Measurements from ENCODE around the gene TRIM33. TPM values are rescaled to one million over a fixed set of nuclear protein-coding genes. Genes with fewer than 3 reads are reported as not detected.

TRIM33 gene
- total and polyA plus RNA-seq, 4 experiments from 2014 or later = 26.8 to 54.4 (median 42.1) TPM

DNA sequence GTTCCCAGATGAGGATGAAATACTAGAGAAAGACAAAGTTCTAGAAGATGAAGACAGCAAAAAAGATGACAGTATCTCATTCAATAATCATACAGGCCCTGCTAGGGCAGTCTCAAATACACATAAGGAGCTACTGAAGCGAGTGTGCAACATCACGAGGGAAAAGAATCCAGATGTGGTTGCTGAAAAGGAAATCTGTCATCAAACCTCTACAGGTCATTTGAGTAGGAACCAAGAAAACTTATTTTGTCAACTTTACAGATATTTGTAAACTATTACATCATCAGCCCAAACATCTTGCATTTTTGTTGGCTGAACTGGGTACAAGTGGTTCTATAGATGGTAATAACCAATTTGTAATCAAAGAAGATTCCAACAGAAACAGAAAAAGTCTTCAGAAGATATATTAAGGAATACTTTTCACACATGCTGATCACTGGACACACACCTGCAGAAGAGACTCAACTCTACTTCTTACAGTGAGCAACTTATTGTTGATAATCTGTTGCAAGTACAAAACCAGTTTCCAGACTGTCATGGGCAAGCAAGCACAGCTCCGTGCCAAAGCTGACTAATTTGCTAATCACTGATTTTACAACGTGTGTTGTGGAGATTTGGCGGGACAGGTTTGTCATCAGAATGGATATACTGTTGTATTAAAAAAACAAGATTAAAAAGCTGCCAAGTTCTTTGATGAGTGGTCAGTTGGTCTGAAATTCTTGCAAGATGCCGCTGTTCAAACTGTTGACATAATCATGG is 42.1 kb downstream of the TRIM33 start:
- Histone ChIP-seq H3K27ac (ENCODE audit: low read depth, low read length) (no peak overlapping the region), H3K4me3 (ENCODE audit: low read length in 2 of 2) (no peak overlapping the region), H3K4me1 (ENCODE audit: insufficient read depth, low read length) (peaks cover 45% of the 10 kb centered on the region), H3K9me3 (ENCODE audit: control insufficient read depth in 1 of 2, low read length in 2 of 2) (no peaks in the 10 kb centered on the region), H3K27me3 (ENCODE audit: insufficient read depth, low read length) (no peaks in the 10 kb centered on the region), H3K36me3 (ENCODE audit: insufficient read depth, low read length) (no peaks in the 10 kb centered on the region)
- POLR2A ChIA-PET (ENCODE audit: partially characterized antibody) = interaction anchor here (3.6 kb wide), 1 partner anchor 42 kb away, joined by 18 read pairs; the partner anchor contains the start of gene TRIM33
- Mint-ChIP-seq H3K4me1 (peaks cover 55 to 82% (median 67%) of the 10 kb centered on the region in 4 donors), H3K9me3 (peaks cover 0 to 4% (median 0%) of the 10 kb centered on the region in 8 donors), H3K27me3 (no peaks in the 10 kb centered on the region), H3K27ac (peak overlapping the region; percentile 8 to 88 (median 79)), H3K4me3 (peak overlapping the region in 5 of 8 donors; percentile 45 to 74 (median 55)), H3K36me3 (peaks cover 10 to 22% of the 10 kb centered on the region in 2 donors)
- CTCF ChIA-PET (ENCODE audit: partially characterized antibody) = interaction anchor here (1.3 kb wide), 1 partner anchor 42 kb away, joined by 3 read pairs; the partner anchor contains the start of gene TRIM33
- intact Hi-C loops (cut with micrococcal nuclease) = no loop called here
- no peak for DNase-seq

DNA sequence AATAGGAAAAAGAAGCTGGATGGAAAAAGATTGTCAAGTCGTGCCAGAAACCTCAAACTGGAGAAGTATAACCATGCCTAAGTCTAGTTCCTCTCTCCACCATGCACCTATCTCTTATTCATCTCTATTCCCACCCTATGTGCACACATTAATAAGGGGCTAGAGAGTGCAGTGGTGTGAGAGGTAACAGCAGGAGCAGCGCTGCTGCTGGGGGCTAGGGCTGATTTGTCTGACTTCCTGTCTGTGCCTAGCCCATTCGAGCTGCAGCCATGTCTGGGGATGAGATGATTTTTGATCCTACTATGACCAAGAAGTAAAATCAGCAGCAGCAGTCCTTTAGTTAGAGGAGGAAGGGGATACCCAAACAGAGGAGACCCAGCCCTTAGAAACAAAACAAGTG is 43.0 kb downstream of the TRIM33 start:
- DNase-seq = no peak
- ChIA-PET CTCF (ENCODE audit: partially characterized antibody) (interaction anchor here (0.6 to 1.3 kb wide), 2 partner anchors 42 kb away, joined by 3 read pairs; partner anchors contain the start of gene TRIM33), POLR2A (ENCODE audit: partially characterized antibody) (interaction anchor here (3.6 kb wide), 1 partner anchor 43 kb away, joined by 18 read pairs; the partner anchor contains the start of gene TRIM33)
- no peaks in the 10 kb centered on the region for H3K9me3 Mint-ChIP-seq
- no peaks in the 10 kb centered on the region for H3K9me3 ChIP-seq (ENCODE audit: control insufficient read depth in 1 of 2, low read length in 2 of 2)
- H3K36me3 ChIP-seq (ENCODE audit: insufficient read depth, low read length) = no peaks in the 10 kb centered on the region
- peak overlapping the region in 7 of 8 donors; percentile 45 to 74 (median 55) for H3K4me3 Mint-ChIP-seq
- H3K27me3 ChIP-seq (ENCODE audit: insufficient read depth, low read length) = no peaks in the 10 kb centered on the region
- no peak overlapping the region for H3K27ac ChIP-seq (ENCODE audit: low read depth, low read length)
- peaks cover 10 to 17% of the 10 kb centered on the region in 2 donors for H3K36me3 Mint-ChIP-seq
- no peak overlapping the region for H3K4me3 ChIP-seq (ENCODE audit: low read length in 2 of 2)
- no peaks in the 10 kb centered on the region for H3K27me3 Mint-ChIP-seq
- peaks cover 52 to 74% (median 62%) of the 10 kb centered on the region in 4 donors for H3K4me1 Mint-ChIP-seq
- peak overlapping the region; percentile 17 to 88 (median 79) for H3K27ac Mint-ChIP-seq
- intact Hi-C loops (cut with micrococcal nuclease) = no loop called here
- peaks cover 45% of the 10 kb centered on the region for H3K4me1 ChIP-seq (ENCODE audit: insufficient read depth, low read length)

DNA sequence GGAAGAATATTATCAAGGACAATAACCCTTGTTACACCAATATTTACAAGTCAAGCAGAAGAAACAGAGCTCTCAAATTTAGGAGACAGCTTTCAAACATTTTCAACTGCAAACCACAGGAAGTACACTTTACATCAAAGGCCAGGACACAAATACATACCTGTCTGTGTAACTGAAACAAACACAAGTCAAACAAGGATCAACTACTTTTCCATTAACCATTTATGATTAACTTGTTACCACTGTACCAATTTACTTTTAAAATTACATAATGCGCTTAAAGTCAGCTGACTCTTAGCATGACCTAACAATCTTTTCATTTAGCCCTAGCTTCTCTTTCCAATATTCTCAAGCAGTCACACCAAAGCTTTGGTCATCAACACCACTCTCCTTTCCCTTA is 43.5 kb downstream of the TRIM33 start:
- Mint-ChIP-seq H3K9me3 (no peaks in the 10 kb centered on the region), H3K4me3 (peak overlapping the region in 6 of 8 donors; percentile 10 to 74 (median 58)), H3K27me3 (no peaks in the 10 kb centered on the region), H3K36me3 (peaks cover 11 to 14% of the 10 kb centered on the region in 2 donors), H3K4me1 (peaks cover 50 to 68% (median 58%) of the 10 kb centered on the region in 4 donors), H3K27ac (peak overlapping the region; percentile 3 to 82 (median 30))
- Histone ChIP-seq H3K36me3 (ENCODE audit: insufficient read depth, low read length) (no peaks in the 10 kb centered on the region), H3K4me1 (ENCODE audit: insufficient read depth, low read length) (peaks cover 45% of the 10 kb centered on the region), H3K27me3 (ENCODE audit: insufficient read depth, low read length) (no peaks in the 10 kb centered on the region), H3K9me3 (ENCODE audit: control insufficient read depth in 1 of 2, low read length in 2 of 2) (no peaks in the 10 kb centered on the region), H3K4me3 (ENCODE audit: low read length in 2 of 2) (no peak overlapping the region), H3K27ac (ENCODE audit: low read depth, low read length) (no peak overlapping the region)
- ChIA-PET CTCF (ENCODE audit: partially characterized antibody) (interaction anchor here (0.6 to 1.3 kb wide), 3 partner anchors 41 to 184 kb away, joined by 3 read pairs; partner anchors contain the start of gene TRIM33), POLR2A (ENCODE audit: partially characterized antibody) (interaction anchor here (3.6 kb wide), 1 partner anchor 44 kb away, joined by 18 read pairs; the partner anchor contains the start of gene TRIM33)
- peak in 4 of 5 donors; percentile 10 to 27 (median 16) for DNase-seq
- intact Hi-C loops (cut with micrococcal nuclease) = loop anchor here (2.0 kb wide), 1 partner anchor 43 kb away; the partner anchor contains the start of gene TRIM33

DNA sequence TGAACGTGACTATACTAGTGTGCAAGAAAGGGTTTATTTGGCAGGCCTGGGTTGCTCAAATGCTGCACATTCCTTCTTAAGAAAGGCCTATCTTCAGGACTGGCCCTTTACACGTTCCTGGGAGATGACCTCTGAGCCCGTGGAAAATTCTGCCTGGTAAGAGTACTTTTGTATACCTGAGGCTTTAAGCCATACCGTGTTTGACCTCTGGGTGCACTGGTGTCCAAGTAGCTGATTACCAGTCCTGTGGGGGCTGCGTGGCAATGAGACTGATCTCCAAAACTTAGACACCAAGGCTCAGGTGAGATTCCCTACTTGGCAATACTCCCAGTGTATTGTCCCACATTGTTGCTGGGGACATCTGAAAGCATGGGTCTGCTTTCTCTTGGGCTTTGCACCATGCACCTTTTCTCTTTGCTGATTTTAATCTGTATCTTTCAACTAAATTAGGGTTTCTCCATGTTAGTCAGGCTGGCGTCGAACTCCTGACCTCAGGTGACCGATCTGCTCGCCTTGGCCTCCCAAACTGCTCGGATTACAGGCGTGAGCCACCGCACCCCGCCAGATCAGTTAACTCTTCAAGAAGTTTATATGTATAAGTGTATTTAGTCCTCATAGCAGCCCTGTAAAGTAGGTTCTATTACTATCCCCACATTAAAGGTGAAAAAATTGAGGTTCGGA is 44.5 kb downstream of the TRIM33 start:
- H3K27ac Mint-ChIP-seq = no peak overlapping the region
- CTCF ChIA-PET (ENCODE audit: partially characterized antibody) = no interaction called here

DNA sequence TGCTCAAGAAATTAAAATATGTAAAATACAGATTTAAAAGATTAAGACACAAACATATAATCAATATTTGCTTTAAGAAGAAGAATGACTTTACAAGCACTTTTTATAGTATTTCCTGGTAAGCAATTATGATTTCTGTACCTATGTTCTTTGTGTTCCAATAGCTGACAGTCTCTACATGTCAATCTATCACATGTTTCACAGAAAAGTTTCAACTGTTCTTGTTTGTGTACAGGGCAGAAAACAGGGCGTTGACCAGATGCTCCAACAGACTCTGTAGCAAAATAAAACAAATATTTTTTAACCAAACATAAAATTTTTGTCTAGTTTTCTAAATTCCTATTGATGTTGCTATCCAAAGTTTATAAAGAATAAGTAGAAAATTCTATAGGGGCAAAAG is 48.0 kb downstream of the TRIM33 start:
- ChIA-PET POLR2A (ENCODE audit: partially characterized antibody) (no interaction called here), CTCF (ENCODE audit: partially characterized antibody) (no interaction called here)
- Histone ChIP-seq H3K27me3 (ENCODE audit: insufficient read depth, low read length) (no peaks in the 10 kb centered on the region), H3K4me3 (ENCODE audit: low read length in 2 of 2) (no peak overlapping the region), H3K9me3 (ENCODE audit: control insufficient read depth in 1 of 2, low read length in 2 of 2) (no peaks in the 10 kb centered on the region), H3K36me3 (ENCODE audit: insufficient read depth, low read length) (peaks cover 4% of the 10 kb centered on the region), H3K27ac (ENCODE audit: low read depth, low read length) (no peak overlapping the region), H3K4me1 (ENCODE audit: insufficient read depth, low read length) (peaks cover 27% of the 10 kb centered on the region)
- intact Hi-C loops (cut with micrococcal nuclease) = no loop called here
- DNase-seq = no peak
- Mint-ChIP-seq H3K4me1 (peaks cover 35 to 49% (median 42%) of the 10 kb centered on the region in 4 donors), H3K4me3 (no peak overlapping the region), H3K27ac (no peak overlapping the region), H3K36me3 (peaks cover 37 to 45% of the 10 kb centered on the region in 2 donors), H3K9me3 (no peaks in the 10 kb centered on the region), H3K27me3 (no peaks in the 10 kb centered on the region)

More for the DNA sequence above, 44.5 kb downstream of the TRIM33 start:
- Histone ChIP-seq H3K36me3 (ENCODE audit: insufficient read depth, low read length) (no peaks in the 10 kb centered on the region), H3K4me1 (ENCODE audit: insufficient read depth, low read length) (peaks cover 45% of the 10 kb centered on the region), H3K27me3 (ENCODE audit: insufficient read depth, low read length) (no peaks in the 10 kb centered on the region), H3K27ac (ENCODE audit: low read depth, low read length) (no peak overlapping the region), H3K9me3 (ENCODE audit: control insufficient read depth in 1 of 2, low read length in 2 of 2) (no peaks in the 10 kb centered on the region), H3K4me3 (ENCODE audit: low read length in 2 of 2) (no peak overlapping the region)
- POLR2A ChIA-PET (ENCODE audit: partially characterized antibody) = interaction anchor here (3.6 kb wide), 1 partner anchor 45 kb away, joined by 18 read pairs; the partner anchor contains the start of gene TRIM33
- DNase-seq = no peak
- peaks cover 48 to 63% (median 56%) of the 10 kb centered on the region in 4 donors for H3K4me1 Mint-ChIP-seq
- intact Hi-C loops (cut with micrococcal nuclease) = loop anchor here (2.0 kb wide), 1 partner anchor 44 kb away; the partner anchor contains the start of gene TRIM33
- no peaks in the 10 kb centered on the region for H3K9me3 Mint-ChIP-seq
- H3K4me3 Mint-ChIP-seq = peak overlapping the region in 1 of 8 donors; percentile 55
- no peaks in the 10 kb centered on the region for H3K27me3 Mint-ChIP-seq
- H3K36me3 Mint-ChIP-seq = peaks cover 18 to 19% of the 10 kb centered on the region in 2 donors

DNA sequence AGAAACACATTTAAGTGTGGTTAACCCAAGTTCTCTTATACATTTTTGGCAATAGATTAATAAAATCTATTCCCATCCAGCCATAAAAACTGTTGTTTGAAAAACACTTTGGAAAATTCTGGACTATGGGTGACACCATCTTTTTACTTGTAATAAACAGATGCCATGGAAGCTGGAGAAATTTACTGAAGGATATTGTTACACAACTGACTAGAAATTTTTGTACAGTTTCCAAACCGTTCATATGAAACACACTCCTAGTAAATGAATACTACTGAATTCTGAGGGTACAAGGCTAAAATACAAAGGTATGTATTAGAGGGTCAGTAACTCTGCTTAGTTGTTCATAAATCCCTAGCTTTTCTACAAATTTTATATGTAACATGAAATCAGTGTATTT is 48.7 kb downstream of the TRIM33 start:
- Mint-ChIP-seq H3K27me3 (no peaks in the 10 kb centered on the region), H3K9me3 (no peaks in the 10 kb centered on the region), H3K27ac (no peak overlapping the region), H3K4me3 (no peak overlapping the region), H3K36me3 (peaks cover 43 to 49% of the 10 kb centered on the region in 2 donors), H3K4me1 (peaks cover 28 to 43% (median 36%) of the 10 kb centered on the region in 4 donors)
- no peak overlapping the region for H3K4me3 ChIP-seq (ENCODE audit: low read length in 2 of 2)
- DNase-seq = no peak
- peaks cover 20% of the 10 kb centered on the region for H3K4me1 ChIP-seq (ENCODE audit: insufficient read depth, low read length)
- no peak overlapping the region for H3K27ac ChIP-seq (ENCODE audit: low read depth, low read length)
- no peaks in the 10 kb centered on the region for H3K27me3 ChIP-seq (ENCODE audit: insufficient read depth, low read length)
- intact Hi-C loops (cut with micrococcal nuclease) = no loop called here
- H3K9me3 ChIP-seq (ENCODE audit: control insufficient read depth in 1 of 2, low read length in 2 of 2) = no peaks in the 10 kb centered on the region
- CTCF ChIA-PET (ENCODE audit: partially characterized antibody) = no interaction called here
- POLR2A ChIA-PET (ENCODE audit: partially characterized antibody) = no interaction called here
- peaks cover 4% of the 10 kb centered on the region for H3K36me3 ChIP-seq (ENCODE audit: insufficient read depth, low read length)

Measured in CD4-positive, alpha-beta memory T cell (primary cell).